GM10266 (cell line): ENCODE measurements around the gene THOC5.

Source experiments
- DNase-seq: peaks from one replicate; pipeline ENCODE4 v3.0.0; 2012; ENCODE audit errors: extremely low spot score
- CTCF ChIP-seq: IDR thresholded peaks from 2 replicates; pipeline ENCODE4 v1.5.1; 2012; ENCODE audit warnings: mild to moderate bottlenecking, low read depth; ENCODE audit not compliant: control insufficient read depth, insufficient read depth; ENCODE audit errors: missing control alignments

The THOC5 gene

GRCh38 chr22:29470159-29470855 is 83.2 kb downstream of the THOC5 start:
- DNase-seq = no peak
- TF ChIP-seq CTCF = peak; percentile 80

- no peak for TF ChIP-seq CTCF
- DNase-seq = no peak
Measured at GRCh38 chr22:29469755-29470154, 83.8 kb downstream of the THOC5 start.

GRCh38 chr22:29464581-29464980 is 89.0 kb downstream of the THOC5 start:
- DNase-seq = no peak
- TF ChIP-seq CTCF = no peak

- TF ChIP-seq CTCF = no peak
Measured at GRCh38 chr22:29463629-29464028, 89.9 kb downstream of the THOC5 start.

GRCh38 chr22:29461263-29461662 is 92.3 kb downstream of the THOC5 start:
- no peak for DNase-seq
- no peak for TF ChIP-seq CTCF

More at GRCh38 chr22:29463629-29464028, 89.9 kb downstream of the THOC5 start:
- DNase-seq = no peak

- no peak for DNase-seq
- no peak for TF ChIP-seq CTCF
Measured at GRCh38 chr22:29459773-29460172, 93.8 kb downstream of the THOC5 start.

GRCh38 chr22:29458551-29458950 is 95.0 kb downstream of the THOC5 start:
- DNase-seq = no peak
- TF ChIP-seq CTCF = no peak
